ENCODE results near the gene DRC1.
"Not testable (repeated sequence)": the region's sequence is repeated elsewhere in the genome, so short reads cannot be mapped to it uniquely, and the experiment has no call there.

The DRC1 gene

DNA sequence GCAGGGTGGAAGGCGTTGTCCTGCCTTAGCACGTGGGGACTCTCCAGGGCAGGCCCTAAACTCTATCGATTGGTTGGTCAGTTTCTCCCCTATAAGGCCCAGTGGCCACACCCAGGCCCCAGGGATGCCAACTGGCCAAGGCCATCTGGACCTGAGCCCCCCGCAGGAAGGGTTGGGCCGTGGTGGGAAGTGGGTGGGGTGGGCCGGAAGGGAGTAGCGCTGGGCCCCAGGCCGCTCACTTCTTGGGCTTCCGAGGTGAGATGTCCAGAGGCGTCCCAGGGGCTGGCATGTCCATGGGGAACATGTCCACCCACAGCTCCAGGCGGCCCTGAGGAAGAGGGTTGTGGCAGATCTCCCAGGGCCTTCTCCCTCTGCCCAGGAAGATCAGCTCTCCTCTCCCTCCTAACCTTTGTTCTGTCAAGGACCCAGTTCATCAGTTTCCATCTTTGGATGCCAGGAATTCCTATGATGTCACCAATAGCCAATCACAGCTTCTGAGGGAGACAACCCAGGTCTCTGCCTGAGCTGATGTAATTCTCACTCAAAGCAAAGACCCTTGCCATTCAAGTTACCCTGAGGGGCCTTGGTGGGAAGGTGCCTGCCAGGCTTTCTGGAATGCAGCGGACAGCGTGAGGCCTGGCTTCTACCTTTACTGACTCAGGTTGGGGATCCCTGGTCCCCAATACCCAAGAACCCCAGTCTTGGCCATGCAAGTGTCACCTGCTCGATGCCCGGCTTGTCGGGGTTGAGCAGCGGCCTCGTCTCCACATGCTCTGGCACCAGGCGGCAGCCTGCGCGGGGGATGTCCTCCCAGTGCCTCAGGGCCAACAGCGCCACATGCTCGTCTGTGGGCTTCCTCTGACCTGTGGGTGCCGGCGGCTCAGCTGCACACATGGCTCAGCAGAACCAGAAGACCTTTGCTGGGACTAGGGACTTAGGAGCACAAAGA, 61.8 kb downstream of the DRC1 start:
- DNase-seq = peak; percentile 19

DNA sequence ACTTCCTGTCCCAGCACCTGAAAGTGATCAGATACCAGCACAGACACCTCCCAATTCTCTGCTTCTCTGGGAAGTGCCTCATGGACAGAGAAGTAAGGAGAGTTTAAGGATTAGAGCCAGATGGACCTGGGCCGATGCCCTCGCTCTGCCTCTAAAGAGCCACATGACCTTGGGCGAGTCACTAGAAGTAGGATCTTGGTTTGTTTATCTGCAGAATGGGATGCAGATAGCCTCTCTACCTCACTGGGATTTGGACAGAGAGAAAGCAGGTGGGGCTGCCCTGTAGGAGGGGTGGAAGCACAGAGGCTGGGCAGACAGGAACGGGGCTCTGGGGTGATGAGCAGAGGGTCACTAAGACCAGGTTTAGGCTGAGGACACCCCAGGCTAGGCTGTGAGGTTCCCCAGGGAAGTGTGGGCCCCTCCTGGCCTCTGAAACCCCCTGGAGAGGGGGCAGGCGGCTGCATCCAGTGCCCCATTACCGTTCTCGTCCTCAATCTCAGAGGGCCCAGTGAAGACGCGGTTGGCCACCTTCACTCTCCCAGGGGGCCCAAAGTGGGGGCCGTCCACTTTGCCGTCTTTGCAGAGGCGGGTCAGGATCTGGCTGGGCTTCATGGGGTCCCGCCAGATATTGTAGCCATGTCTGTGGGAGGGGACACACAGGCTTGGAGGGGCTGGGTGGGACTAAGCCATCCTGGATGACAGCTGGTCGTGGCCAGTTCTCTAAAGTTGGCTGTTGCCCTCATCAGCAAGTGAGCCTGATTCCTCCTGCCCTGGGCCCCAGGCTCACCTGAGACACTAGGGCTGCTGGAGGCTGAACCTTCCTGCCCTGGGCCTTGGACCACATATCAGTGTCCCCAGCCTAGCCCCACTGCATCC, 62.9 kb downstream of the DRC1 start:
- DNase-seq = no peak

DNA sequence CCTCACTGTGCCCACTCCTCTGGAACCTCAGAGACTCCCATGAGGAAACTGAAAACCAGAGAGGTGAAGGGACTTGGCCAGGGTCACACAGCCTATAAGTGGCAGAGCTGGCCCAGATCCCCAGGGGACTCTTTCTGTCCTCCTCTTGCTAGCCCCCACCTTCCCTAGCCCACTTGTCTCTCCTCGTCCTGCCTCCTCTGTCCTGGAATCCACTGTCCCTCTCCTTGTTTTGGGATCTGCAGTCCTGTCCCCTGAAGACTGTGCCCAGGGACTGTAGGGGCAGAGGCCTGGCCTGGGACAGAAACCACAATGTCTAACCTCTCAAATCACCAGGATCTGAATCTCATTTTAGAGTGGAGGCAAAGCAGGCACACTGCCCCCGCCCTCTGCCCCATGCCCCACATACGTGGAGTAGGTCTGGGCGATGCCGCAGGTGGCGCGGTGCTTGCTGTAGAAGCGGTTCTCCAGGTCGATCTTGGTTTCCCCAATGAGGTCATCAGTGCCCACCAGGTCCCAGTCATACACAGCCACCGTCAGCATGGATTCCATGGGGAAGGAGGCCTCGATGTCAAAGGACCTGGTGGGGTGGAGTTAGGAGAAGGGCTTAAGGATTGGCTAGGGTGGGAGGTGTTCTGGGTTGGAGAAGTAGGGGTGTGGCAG, 63.7 kb downstream of the DRC1 start:
- DNase-seq = no peak

DNA sequence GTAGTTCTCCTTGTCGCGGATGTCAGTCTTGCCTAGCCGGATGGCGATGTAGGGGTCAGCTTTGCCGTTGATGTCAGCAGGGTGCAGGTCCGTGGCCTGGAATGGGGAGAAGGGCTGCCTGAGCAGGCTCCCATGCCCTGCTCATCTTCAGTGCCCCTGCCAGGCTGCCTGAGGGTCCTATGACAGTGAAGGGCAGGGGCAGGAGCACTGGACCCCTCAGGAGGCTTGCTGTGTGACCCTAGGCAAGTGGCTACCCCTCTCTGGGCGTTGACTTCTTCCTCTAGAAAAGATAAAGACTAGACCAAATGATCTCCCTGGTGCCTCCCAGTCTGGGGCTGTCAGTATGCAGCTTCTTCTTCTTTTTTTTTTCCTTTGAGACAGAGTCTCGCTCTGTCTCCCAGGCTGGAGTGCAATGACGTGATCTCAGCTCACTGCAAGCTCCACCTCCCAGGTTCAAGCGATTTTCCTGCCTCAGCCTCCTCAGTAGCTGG, 64.3 kb downstream of the DRC1 start:
- DNase-seq = no peak

DNA sequence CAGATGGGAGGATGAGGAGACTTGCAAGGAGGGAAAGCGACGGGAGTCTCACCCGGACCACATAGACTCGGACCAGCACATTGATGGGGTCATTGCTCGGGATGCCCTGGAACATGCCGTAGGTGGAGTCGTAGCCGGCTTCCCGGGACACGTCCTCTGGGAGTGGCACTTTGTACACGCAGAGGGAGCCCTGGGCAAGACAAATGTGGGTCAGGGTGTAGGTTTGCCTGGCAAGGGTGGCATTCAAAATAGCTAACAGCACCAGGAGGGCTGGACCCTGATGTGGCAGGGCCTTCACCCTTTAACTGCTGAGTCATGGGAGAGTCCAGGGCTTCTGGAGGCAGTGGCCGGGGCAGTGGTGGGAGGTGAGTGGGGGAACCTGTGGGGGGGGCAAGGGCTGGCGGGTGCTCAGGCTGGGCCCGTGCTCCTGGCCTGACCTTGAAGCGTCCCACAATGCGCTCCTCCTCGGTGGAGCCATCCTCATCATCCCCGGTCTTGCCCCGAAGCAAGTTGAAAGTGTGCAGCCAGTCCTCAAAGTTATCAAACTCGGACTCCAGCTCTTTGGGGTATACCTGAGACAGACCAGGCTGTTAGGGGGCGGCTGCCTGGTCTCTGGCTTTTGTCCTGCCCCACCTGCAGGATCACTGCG, 65.1 kb downstream of the DRC1 start:
- no peak for DNase-seq

DNA sequence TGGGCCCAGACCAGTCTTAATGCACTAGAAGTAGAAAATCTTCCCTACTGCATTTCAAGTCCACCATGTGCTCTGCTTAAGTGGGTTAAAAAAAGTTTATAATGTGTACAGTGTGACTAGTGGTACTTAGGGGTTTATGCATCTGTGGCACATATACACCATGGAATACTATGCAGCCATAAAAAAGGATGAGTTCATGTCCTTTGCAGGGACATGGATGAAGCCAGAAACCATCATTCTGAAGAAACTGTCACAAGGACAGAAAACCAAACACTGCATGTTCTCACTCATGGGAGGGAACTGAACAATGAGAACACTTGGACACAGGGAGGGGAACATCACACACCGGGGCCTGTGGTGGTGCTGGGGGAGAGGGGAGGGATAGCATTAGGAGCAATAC, 66.8 kb downstream of the DRC1 start:
- not testable (repeated sequence) for DNase-seq

DNA sequence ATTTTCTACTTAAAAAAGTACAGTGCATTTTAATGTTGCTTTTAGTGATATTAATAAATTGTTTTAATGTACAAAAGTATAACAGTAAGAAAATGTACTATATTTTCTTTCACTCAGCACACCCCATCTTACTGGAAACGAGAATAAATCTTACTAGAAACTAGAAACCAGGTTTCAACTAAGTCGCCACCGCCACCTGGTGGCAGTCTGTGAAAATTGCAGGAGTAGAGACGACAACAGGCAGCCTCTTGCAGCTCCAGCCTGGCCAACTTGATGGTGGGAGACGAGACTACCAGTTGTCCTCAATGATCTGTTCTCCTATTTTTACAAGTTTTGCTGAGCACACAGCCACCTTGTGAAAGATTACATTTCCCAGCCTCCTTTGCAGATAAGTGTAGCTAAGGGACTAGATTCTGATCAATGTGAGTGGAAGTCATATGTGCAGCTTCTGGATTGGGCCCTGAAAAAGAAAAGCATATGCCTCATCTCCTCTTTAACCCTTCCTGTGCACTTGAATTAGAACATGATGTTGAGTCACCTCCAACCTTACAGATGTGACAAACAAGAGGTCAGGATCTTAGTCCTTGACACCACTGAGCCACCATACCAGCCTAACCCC, 67.5 kb downstream of the DRC1 start:
- DNase-seq = peak; percentile 31

DNA sequence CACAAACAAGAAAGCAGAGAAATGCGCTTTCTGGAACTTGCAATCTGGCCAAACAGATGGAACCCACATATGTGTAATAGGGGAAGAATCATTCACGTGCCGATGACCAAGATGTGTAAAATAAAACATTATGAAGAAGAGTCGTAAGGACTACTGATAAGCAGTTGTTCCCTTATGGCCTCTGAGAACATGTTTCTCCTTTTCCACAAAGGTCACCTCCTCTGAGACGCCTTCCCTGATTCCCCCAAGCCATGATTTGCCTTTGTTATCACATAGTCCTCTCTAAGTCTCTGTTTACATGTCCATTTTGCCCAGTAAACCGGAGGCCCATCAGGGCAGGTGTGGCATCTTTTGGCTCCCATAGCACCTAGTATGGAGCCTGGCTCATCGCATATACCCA, 68.2 kb downstream of the DRC1 start:
- no peak for DNase-seq

DNA sequence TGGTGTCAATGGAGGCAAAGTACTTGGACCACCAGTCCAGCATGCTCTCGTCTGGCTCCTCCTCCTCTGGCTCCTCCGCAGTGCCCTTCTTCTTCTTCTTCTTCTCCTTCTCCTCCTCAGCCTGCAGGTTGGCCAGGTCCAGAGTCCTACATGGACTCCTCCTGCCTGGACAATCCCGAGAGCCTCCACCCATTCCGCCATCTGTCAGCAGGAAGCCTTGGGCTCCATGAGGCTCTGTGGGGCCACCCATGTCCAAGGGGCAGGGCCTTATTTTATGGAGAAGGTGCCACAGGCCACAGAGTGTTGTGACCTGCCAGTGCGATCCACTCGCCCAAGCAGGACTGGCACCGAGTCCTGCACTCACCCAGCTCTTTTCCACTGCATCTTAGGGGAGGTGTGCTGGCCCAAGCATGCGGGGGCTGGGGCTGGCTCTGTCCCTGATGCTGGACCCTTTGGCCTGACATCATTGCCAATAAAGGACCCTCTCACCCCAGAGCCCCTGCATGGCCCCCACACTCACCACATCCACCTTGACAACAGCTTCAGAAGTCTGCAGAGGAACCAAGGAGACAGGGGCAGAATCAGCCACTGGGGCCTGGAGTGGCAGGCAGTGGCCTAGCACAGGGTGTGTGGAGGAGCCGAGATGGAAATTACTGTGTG, 69.0 kb downstream of the DRC1 start:
- DNase-seq = no peak

DNA sequence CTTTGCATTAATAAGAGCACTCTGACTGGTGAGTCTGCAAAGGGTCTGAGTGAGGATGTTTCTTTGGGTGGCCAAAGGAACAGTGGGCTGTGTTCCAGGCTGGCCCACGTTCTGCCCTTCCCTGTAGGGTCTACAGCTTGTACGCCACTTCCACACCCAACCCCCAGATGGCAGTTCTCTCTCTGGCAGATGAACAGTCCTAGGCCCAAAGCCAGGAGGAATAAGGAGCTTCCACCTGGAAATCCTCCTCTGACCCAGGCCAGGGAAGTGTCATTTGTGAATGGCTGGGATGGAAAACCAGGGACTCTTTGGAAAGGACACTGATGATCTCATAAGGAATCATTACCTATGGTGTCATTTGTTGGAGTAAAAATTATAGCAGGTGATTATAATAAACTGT, 69.6 kb downstream of the DRC1 start:
- DNase-seq = no peak

DNA sequence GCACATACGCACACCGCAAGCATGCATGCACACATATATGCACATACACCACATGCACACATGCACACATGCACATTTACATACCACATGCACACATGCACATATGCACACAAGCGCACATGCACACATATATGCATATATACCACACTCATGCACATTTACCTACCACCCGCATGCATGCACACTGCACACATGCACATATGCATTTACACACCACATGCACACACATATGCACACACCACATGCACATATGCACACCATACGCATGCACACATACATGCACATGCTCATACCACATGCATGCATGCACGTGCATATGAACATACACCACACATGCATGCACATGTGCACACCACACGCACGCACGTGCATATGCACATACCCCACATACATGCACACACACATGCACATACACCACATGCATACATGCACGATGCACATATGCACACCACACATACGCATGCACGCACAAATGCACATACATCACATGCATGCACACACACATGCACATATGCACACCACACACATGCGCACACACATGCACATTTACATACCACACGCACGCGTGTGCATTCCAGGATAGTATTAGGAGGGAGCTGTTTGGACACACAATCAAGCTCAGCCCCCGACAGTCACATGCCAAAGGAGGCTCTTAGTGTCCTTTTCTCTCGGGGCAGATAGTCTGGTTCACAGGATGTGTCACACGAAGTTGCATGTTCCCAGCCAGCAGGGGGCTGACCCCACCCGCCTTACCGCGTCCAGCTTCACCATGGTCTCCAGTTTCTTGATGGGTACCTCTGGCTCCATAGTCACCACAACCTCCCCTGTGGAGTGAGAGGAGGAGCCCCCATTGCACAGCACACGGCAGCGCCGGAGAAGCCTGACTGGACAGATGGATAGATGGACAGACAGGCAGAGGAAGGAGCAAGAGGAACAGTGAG, 70.3 kb downstream of the DRC1 start:
- DNase-seq = no peak

DNA sequence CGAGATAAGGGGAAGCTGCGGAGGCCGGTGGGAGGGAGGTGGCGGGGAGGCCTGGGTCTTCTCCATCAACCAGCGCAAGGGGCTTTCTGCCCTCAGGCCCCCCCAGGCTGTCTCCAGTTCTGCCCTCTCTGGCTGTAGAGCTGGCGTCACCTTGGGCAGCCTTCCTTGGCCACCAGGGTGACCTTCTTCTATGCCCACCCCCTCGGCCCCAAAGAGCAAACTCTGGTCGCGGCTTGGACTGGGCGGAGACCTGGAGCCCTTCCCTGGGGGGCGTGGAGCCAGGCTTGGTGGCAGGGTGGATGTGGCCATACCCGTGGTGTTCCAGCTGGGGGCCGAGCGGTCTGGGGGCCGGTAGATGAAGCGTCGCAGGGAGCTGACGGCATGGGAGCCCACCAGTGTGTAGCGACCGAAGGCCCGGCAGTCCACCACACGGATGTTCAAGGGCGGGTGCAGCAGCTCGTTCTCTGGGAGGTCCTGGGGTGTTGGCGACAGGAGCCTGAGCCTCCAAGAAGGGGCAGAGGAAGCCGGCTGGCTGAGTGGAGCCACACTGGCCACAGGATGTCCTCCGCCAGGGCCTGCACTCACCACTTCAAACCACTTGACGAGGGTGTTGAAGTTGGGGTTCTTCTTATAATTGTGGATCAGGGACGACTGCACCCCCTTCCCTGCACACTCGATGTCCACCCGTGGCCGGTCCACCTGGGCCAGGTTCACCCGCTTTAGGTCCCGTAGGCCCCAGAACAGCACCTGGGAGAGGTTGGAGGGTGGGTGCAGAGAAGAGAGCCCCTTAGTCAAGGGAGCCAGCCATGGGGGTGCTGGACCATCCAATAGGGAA, 71.3 kb downstream of the DRC1 start:
- no peak for DNase-seq

DNA sequence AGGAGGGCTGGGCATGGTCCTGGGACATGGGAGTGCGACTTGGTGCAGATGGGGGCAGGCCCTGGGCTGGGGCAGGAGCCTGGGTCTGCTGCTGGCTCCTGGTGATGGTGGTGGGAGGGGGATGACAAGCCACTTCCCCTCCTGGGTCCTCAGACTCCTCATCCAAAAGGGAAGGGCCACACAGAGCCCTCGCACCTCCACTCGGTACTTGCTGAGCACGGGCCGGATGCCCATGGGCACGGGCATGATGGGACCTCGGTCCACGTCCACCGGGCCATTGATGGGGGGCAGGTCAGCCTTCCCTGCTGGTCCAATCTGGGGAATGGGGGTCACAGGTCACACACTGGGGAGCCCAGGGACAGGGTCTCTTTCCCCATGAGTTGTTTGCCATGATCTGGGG, 72.1 kb downstream of the DRC1 start:
- DNase-seq = no peak

DNA sequence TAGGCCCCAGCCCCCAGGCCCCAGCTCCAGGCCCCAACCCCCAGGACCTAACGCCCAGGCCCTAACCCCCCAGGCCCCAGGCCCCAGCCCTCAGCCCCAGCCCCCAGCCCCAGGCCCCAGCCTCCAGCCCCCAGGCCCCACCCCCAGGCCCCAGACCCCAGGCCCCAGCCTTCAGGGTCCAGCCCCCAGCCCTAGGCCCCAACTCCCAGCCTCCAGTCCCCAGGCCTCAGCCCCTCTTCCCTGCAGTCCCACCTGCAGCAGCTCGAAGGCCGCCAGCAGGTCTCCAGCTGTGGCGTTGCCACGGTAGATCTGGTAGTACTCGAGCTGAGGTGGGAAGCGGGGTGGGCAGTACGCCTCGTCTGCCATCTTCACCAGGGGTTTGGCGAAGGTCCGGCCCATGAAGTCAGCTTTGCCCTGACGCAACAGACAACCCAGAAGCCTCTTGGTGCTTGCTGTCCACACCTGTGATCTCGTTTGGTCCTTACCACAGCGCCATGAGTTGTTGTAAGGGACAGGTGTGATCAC, 72.6 kb downstream of the DRC1 start:
- DNase-seq = no peak

DNA sequence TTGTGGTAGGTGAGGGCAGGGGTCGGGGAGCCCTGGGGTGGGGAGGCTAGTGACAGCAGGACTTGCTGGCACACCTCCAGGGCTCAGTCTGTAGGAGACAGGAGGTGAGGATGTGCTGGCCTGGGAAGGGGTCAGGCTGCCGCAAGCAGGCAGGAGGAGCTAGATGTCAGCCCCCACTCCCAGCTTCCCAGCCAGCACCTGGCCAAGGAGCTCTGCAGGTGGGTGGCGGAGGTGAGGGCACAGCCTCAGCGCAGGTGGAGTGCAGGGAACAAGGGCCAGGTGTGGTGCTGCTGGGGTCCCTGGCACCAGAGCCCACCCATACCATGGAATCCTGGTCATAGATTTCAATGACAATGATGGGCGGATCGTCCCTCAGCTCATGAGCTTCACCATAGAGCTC, 73.3 kb downstream of the DRC1 start:
- DNase-seq = no peak

DNA sequence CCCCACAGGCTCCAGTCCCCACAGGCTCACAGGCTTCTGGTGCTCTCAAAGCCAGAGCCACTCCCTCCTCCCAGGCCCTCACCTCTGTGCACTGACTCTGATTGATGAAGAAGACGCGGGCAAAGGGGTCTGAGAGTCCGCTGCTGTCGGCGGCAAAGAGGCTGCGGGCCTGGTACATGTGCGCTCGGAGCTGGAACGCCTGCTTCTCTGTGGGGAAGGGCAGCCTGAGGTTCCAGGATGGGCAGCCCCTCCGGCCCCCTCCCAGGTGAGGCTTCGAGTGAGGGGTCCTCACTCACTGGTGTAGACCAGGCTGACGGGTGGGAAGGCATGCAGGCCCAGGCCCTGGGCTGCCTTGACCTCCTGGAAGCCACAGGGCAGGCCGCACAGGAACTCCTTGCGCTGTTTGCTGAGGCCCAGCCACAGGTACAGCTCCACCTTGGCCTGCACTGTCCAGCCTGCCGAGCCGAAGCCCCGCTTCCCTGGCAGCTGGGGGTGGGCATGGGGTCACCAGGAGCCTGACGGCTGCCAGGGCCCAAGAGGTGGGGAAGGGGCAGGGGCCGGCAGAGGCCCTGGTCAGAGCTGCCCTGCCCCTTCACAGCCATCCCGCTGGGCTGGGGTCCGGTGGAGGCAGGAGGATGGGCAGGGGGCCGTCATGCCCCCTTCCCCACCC, 74.2 kb downstream of the DRC1 start:
- DNase-seq = no peak

DNA sequence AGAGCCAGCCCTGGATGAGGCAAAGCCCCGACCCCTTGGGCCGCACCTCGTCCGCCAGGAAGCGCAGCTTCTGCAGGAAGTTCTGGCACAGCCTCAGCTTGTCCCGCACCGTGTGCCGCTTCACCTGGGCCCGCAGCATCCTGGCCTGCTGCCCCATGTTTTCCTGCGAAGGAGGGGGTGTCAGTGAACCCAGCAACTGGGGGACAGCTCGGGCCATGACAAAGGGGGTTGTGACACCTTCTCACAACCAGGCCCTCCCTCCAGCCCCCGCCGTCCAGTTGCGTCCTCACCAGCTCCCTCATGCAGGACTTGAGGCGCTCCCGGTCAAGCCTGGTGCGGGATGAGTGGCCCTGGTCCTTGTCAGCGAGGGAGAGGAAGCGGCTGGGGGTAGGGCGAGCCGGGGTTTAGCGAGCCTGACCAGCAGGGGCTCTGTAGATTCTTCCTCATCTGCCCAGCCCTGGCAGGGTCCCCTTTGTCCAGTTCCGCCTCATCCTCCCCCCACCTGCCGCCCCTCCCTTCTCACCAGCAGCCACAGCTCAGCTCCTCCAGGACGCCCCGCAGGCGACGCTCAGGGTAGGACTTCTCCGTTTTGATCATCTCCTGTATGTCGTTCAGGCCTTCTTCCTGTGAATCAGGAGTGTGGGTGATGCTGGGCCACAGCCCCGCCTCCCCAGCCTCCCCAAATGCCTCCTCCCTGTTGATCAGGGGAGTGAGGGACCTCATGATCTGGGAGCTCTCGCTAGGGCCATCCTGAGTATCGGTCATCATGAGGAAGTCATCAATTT, 75.6 kb downstream of the DRC1 start:
- DNase-seq = no peak

DNA sequence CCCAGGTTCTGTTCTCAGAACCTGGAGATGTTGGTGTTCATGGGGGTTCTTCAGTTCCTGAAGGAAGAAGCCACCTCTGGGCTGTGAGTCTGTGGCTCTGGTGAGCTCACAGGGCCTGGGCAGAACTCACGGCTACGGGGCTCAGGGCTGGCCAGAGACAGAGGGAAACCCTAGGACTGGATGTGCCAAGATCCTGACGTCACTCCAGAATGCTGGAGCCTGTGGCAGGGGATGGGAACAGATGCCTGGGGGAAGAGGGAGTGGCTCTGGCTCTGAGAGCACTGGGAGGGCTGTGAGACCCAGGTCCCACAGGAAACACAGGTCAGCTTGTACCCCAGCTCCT, 76.2 kb downstream of the DRC1 start, which contains the start of gene OTOF:
Gene OTOF (minus strand): TSS at position 214 of the 343 bp plus-strand sequence.
- DNase-seq = peak; percentile 43

All from fibroblast of skin of scalp (primary cell).